ENCODE measurements around the gene HIF1A. TPM values are rescaled to one million over a fixed set of nuclear protein-coding genes. Genes with fewer than 3 reads are reported as not detected.
"Not testable (repeated sequence)": the region's sequence is repeated elsewhere in the genome, so short reads cannot be mapped to it uniquely, and the experiment has no call there.

HIF1A gene
- total RNA-seq, 1 experiment from 2014 or later: 242 TPM

DNA sequence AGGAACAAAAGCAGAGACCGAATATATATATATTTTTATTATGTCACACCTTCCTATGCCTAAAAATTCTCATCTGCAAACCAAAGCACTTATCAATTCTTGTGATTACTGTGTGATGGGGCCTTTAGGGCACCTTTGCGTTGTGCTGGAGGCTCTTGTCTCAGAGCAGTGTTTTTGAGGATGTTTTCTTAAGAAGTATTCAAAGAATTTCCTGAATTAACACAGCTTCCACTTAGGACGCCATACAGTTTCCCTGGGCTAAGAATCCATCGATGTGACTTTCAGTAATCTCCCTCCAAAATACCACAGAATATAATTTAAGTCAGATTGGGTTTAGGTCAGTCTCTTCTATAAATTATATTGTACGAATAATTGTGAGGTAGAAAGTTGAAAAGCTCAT, 22.0 kb upstream of the HIF1A start:
- DNase-seq (ENCODE audit: low spot score): no peak

DNA sequence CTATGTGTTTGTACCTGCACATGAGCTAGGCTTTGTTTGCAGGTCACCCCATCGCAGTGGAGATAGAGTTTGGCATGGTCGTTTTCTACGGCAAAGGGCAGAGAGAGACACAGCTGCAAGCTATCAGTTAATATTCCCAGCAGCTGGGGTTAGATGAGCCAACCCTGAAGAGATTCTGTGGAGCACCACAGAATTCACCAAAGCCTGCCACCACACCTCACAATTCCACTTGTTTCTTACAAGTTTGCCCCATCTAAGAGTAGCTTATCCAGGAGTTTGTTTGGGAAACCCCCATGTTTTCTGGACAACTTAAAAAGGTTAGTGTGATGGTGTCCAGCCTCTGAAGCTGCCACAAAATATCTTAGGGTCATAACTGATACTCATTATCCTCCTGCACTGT, 20.0 kb upstream of the HIF1A start:
- no peak for DNase-seq (ENCODE audit: low spot score)

- DNase-seq (ENCODE audit: low spot score): no peak
These were observed 17.8 kb upstream of the HIF1A start for GRCh38 chr14:61677479-61677878.

- no peak for DNase-seq (ENCODE audit: low spot score)
These were observed 16.3 kb upstream of the HIF1A start for GRCh38 chr14:61678975-61679374.

DNA sequence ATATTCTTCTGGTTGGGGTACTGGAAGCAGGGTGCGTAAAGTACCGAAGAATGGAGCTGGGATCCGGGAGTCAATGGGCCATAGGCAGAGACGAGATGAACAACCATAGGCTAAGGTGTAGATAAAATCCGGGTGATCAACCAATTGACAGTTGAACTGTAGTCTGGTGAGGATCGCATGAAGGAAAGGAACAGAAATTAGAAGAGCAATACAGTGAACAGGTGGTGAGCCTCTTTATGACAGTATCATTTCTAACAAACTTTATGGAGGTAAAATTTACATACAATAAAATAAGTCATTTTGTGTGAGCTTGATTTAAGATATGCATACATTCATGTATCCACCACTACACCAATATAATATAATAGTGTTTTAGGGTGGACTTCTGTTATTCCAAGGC, 13.9 kb upstream of the HIF1A start:
- DNase-seq (ENCODE audit: low spot score): no peak

DNA sequence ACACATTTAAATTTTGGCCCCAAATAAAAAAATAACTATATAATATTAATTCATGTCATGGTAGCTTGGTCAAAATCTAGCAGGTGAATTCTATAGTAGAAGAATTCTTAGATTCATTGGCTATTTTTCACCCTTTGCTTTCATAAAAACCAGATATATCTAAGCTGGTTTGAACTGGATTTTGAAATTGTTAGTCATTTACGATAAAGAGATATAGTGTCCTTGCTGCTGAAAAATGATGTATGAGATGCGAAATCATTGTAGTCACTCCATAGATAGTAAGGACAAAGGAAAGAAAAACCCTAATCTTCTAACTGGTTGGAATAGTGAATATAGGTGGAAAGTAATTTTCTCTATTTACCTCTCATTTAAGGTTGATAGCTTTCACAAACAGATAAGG, 12.2 kb upstream of the HIF1A start:
- no peak for DNase-seq (ENCODE audit: low spot score)

DNA sequence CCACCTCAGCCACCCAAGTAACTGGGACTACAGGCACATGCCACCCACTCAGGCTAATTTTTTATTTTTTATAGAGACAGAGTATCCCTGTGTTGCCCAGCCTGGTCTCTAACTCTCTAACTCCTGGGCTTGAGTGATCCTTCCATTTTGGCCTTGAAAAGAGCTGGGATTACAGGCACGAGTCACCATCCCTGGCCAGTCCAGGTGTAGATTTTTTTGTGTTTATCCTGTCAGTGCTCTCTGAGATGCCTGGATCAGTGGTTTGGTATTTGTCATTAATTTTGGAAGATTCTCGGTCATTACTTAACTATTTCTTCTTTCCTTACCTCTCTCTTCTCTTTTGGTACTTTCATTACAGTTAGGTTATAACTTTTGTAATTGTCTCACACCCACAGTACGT, 5.3 kb upstream of the HIF1A start:
- DNase-seq (ENCODE audit: low spot score): no peak

- no peak for DNase-seq (ENCODE audit: low spot score)
These were observed 4.3 kb upstream of the HIF1A start for GRCh38 chr14:61690982-61691381.

GRCh38 chr14:61691495-61691894, 3.8 kb upstream of the HIF1A start:
- no peak for DNase-seq (ENCODE audit: low spot score)

GRCh38 chr14:61694039-61694438, 1.3 kb upstream of the HIF1A start:
- DNase-seq (ENCODE audit: low spot score): no peak

DNA sequence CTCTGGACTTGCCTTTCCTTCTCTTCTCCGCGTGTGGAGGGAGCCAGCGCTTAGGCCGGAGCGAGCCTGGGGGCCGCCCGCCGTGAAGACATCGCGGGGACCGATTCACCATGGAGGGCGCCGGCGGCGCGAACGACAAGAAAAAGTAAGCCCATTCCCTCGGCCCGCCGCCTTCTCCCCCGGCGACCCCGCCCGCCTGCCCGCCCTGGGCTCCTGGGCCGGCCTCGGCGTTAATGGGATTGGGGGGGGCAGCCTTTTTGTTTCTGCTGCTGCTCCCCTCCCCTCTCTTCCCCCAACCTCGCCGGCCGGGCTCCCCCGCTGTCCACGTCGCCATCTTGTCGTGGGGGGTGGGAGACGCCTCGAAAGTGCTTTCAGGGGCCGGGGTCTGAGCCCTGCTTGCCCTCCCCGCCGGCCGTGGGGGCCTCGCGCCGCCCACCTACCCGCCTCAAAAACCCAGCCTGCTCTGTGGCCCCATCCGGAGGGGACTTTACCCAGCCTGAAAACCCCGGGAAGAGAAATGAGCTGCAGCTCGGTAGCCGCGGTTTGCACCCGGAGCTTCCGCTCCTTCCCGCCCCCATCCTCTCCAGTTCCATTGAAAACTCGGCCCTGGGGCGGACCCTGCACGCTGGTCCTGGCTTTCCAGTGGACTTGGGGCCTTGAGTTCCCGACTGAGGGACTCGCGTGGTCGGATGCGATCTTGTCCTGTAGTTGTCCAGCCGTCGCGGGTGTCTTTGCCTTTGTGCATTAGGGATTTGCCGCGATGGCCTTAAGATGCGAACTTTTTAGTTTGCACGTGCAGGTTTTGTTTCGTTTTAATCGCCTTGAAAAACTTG, 598 bp downstream of the HIF1A start:
- DNase-seq (ENCODE audit: low spot score): peak; percentile 33

- no peak for DNase-seq (ENCODE audit: low spot score)
These were observed 1.5 kb downstream of the HIF1A start for GRCh38 chr14:61696753-61697318.

GRCh38 chr14:61698206-61698980, 3.1 kb downstream of the HIF1A start:
- DNase-seq (ENCODE audit: low spot score): no peak

DNA sequence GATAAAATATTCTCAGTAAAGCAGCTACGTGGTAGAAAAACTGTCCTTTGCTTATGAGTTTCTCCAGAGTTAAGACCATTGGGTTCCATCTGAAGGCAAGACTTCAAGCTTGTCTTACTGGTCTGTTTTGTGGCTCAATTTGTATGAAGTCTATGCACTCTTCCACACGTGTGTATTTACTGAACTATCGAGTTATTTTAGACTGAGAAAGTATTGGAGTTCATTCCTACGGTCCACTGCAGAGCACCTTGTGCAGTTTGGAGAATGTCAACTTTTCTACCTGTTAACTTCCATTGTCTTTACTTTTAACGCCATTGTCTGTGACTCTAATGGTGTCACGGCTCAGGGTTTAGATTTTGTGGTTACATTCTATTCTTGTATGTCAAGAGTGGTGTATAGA, 3.7 kb downstream of the HIF1A start:
- DNase-seq (ENCODE audit: low spot score): no peak

GRCh38 chr14:61700104-61700886, 5.0 kb downstream of the HIF1A start:
- DNase-seq (ENCODE audit: low spot score): no peak

GRCh38 chr14:61701946-61702345, 6.6 kb downstream of the HIF1A start:
- no peak for DNase-seq (ENCODE audit: low spot score)

DNA sequence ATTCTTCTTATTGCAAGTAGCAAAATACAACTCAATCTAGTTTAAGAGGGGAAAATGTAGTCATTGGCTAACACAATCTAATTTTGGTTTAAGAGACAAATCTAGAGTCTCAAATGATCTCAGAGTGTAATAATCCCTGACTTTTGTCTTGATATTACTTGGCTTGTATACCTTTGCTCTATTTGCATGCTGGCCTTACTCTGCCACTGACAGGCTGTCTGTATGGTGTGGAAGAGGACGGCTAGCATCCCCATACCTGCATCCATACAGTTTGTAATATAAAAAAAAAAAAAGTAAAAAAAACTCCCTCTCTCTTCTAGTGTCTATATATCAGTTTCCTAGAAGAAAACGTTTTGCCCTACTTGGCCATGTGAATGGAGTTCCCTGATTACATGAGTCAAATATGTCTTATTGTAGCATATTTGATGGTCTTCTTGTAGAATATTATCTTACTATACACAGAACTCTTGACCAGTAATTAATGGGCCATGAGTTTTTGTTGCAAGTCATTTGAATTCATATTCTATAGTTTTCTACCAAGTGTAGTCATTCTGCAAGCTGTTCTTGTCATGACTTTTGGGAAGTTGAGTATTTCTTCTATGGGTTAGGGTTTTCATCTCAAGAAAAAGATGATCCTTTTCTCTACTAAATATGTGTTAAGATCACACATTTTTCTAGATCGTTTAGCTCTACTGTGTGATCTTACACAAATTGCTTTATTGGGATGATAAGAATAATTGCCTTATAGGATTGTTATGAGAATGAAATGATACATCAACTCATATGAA, 8.2 kb downstream of the HIF1A start:
- no peak for DNase-seq (ENCODE audit: low spot score)

GRCh38 chr14:61704554-61704953, 9.2 kb downstream of the HIF1A start:
- DNase-seq (ENCODE audit: low spot score): no peak

DNA sequence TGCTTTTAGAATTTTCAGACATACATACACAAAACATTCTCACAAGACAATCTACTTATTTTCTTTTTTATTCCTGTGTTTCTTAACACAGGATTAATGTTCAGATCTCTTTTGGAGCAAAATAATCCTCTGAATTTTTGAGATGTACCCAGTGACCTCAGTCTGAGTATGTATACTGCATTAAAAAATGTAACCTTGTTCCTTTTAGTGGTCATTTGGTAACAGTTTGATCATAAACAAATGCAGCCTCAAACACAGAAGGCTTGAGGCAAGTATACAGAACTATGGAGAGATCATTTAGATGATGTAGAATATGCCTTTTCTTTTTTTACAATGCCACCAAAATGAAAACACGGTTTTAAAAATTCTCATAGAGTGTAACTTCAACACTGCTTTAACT, 9.7 kb downstream of the HIF1A start:
- no peak for DNase-seq (ENCODE audit: low spot score)

GRCh38 chr14:61706096-61706690, 10.9 kb downstream of the HIF1A start:
- no peak for DNase-seq (ENCODE audit: low spot score)

DNA sequence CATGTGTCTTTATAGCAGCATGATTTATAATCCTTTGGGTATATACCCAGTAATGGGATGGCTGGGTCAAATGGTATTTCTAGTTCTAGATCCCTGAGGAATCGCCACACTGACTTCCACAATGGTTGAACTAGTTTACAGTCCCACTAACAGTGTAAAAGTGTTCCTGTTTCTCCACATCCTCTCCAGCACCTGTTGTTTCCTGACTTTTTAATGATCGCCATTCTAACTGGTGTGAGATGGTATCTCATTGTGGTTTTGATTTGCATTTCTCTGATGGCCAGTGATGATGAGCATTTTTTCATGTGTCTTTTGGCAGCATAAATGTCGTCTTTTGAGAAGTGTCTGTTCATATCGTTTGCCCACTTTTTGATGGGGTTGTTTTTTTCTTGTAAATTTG, 12.5 kb downstream of the HIF1A start:
- DNase-seq (ENCODE audit: low spot score): not testable (repeated sequence)
